Endothelial cell of hepatic sinusoid (primary cell): ENCODE results near the gene ZNF837.

Experiments used
- in situ Hi-C: cut with HindIII; loops from 2 replicates; pipeline ENCODE4 v1.10.0; 2017; ENCODE audit warnings: low sequenced_read_pairs

The ZNF837 gene

DNA sequence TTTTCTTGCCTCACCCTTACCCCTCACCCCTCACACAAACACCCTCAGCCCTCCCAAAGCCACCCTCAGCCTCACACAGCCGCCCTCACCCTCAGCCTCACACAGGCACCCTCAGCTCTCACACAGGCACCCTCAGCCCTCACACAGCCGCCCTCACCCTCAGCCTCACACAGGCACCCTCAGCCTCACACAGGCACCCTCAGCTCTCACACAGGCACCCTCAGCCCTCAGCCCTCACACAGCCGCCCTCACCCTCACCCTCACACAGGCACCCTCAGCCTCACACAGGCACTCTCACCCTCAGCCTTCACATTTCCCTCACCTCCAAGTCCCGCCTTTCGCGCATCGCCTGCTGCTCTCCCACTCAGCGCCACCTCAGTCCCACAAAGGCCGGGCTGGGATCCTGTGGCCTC lies 54.3 kb downstream of the ZNF837 start:
- in situ Hi-C loops, result no loop called here

DNA sequence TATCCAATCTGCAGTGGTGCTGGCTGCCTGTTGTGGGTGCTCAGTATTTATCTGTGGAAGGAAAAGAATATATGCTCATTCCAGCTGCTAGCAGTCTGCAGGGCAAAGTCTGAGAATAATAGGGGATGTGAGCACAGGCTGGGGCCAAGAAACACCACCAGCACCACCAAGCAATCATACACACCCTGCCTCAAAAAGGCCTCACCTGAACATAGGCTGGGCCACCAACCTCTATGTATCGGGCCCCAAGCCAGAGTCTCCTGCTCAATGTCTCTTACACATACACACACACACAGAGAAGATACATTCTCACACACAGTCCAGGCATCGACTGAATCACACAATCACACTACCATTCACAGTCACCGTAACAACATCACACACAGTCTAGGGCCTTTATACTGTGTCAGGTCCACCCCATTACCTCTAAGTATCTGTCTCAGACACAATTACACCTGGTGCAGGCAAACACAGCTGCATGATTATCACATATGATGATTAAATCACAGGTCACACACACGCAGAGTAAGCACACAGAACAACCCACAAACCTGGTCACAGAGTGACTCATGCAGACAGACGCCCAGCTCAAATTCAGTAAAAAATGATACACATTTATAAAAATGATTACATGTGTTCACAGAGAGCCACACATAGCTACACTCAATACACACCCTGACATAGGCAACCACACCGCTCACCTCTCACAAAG lies 55.4 kb downstream of the ZNF837 start:
- in situ Hi-C loops, result no loop called here

- in situ Hi-C loops, result no loop called here
Measured at GRCh38 chr19:58319241-58319640, 61.6 kb downstream of the ZNF837 start.

DNA sequence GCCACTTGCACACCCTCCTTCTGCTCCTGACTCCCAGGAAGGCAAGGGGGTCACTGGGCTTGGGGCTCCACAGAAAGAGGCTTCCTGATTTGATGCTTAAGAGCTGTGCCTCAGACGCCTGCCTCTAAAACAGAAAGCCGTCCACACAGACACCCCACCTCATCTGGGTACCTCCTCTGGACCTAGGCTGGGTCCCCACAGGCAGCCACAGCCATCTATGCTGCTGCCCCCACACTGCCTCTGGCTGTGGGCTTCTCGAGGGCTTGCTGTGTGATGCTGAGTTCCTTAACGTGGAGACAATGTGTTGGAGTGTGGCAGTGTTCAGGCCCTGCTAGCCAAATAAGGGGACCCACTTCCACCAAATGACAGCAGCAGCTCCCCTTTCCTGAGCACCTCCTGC lies 62.5 kb downstream of the ZNF837 start:
- in situ Hi-C loops, result no loop called here
